ENCODE measurements around the gene DNMBP. TPM values are rescaled to one million over a fixed set of nuclear protein-coding genes. Genes with fewer than 3 reads are reported as not detected.
A peak's percentile ranks its signal among the peaks of the same experiment; 100 is the strongest.

DNMBP gene
- total and polyA plus RNA-seq, 8 donors = 8.5 to 44.6 (median 34.7) TPM

DNA sequence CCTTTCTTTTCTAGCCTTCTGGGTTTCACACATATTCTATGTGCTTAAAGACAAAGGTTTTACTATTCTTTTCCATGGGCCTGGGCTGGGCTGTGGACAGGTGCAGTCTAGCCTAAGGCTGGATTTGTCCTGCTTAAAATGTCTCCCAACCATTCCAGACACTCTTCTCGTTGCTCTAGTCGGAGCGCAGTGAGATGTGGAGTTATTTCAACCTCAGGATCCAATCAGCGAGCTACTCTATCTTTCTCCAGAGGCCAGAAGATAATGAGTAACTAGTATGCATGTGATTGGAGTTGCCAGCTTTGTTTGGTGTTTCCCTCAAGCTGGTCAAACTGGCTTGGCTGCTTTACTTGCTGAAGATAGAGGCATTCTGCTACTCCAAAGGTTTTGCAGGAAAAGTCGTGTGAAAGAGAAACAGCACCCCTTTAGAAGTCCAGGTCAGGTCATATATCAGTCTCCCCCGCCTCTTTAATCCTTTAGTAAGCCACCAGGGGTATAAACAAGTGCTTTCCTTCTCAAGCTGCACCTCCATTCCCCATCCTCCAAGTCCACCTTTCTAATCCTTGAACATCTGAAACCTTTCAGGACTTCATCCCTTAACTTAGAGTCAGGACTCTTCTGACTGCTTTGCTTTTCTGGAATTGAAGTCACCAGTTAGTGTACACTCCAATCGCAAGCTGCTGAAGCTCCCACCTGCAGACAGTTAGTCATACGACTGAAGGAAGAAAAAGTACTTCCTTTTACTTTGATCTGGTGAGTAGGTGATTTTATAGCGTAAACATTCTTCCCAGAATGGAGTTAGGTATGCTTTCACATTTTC lies 78.8 kb downstream of the DNMBP start:
- H3K4me1 ChIP-seq = peaks cover 15 to 45% (median 33%) of the 10 kb centered on the region in 4 donors
- H3K4me3 ChIP-seq = peak overlapping the region; percentile 38 to 47 (median 40)
- H3K27me3 ChIP-seq = no peaks in the 10 kb centered on the region
- peak in 2 of 3 donors; percentile 90 to 96 for TF ChIP-seq POLR2AphosphoS5 (IDR thresholded peaks at IDR 0.05)
- TF ChIP-seq EP300 (IDR thresholded peaks at IDR 0.05) = no peak
- TF ChIP-seq CTCF (IDR thresholded peaks at IDR 0.05) = no peak
- TF ChIP-seq POLR2A (IDR thresholded peaks at IDR 0.05) = peak in 2 of 4 donors; percentile 25 to 91
- 28 to 44% (median 35%) methylated on average over 9 of the region's 9 CpGs for WGBS, 5 donors
- peak; percentile 91 to 96 for DNase-seq
- no peaks in the 10 kb centered on the region for H3K9me3 ChIP-seq
- peak overlapping the region; percentile 81 to 89 (median 87) for H3K27ac ChIP-seq
- no peaks in the 10 kb centered on the region for H3K36me3 ChIP-seq
- intact Hi-C loops (cut with DNase I; ENCODE audit: low total_unique reads) = no loop called here

DNA sequence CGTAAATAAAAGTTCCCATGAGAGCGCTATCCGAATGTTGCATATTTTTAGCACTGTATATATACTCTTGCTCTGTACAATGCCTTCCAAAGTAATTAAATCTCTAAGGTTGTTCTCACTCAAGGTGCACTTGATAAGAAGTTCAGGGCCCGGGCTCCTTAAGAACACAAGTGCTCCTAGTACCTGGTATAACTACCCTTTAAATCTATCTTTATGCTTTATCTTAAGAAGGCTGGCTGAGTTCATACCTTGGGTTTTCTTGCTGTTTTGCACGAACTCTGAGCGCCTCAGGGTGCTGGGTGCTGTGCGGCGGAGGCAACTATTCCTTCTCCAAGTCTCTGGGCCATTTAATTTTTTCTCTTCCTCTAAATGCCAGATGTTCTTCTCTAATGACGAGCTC lies 80.4 kb downstream of the DNMBP start:
- WGBS, 5 donors = 32 to 67% (median 43%) methylated on average over 9 of the region's 9 CpGs
- Histone ChIP-seq H3K9me3 (no peaks in the 10 kb centered on the region), H3K27ac (peak overlapping the region; percentile 81 to 89 (median 87))

GRCh38 chr10:99927721-99928280 lies 81.9 kb downstream of the DNMBP start:
- H3K4me1 ChIP-seq = peaks cover 15 to 67% (median 53%) of the 10 kb centered on the region in 4 donors
- peak in 2 of 3 donors; percentile 41 to 48 for TF ChIP-seq POLR2AphosphoS5 (IDR thresholded peaks at IDR 0.05)
- TF ChIP-seq CTCF (IDR thresholded peaks at IDR 0.05) = no peak
- peak in 1 of 4 donors; percentile 14 for TF ChIP-seq POLR2A (IDR thresholded peaks at IDR 0.05)
- H3K36me3 ChIP-seq = no peaks in the 10 kb centered on the region
- peak in 1 of 2 donors; percentile 75 for DNase-seq
- peak overlapping the region; percentile 38 to 47 (median 40) for H3K4me3 ChIP-seq
- peak overlapping the region; percentile 81 to 92 (median 87) for H3K27ac ChIP-seq
- no peaks in the 10 kb centered on the region for H3K27me3 ChIP-seq
- no peaks in the 10 kb centered on the region for H3K9me3 ChIP-seq
- 19 to 44% (median 27%) methylated on average over 3 of the region's 3 CpGs for WGBS, 5 donors
- intact Hi-C loops (cut with DNase I; ENCODE audit: low total_unique reads) = no loop called here

More for the DNA sequence above, 80.4 kb downstream of the DNMBP start:
- Histone ChIP-seq H3K27me3 (no peaks in the 10 kb centered on the region), H3K36me3 (no peaks in the 10 kb centered on the region), H3K4me1 (peaks cover 15 to 60% (median 43%) of the 10 kb centered on the region in 4 donors), H3K4me3 (peak overlapping the region; percentile 38 to 47 (median 40))
- intact Hi-C loops (cut with DNase I; ENCODE audit: low total_unique reads) = no loop called here
- TF ChIP-seq CTCF (IDR thresholded peaks at IDR 0.05) = no peak
- TF ChIP-seq POLR2AphosphoS5 (IDR thresholded peaks at IDR 0.05) = peak in 2 of 3 donors; percentile 23 to 43
- TF ChIP-seq POLR2A (IDR thresholded peaks at IDR 0.05) = no peak
- no peak for TF ChIP-seq EP300 (IDR thresholded peaks at IDR 0.05)
- DNase-seq = peak; percentile 43 to 52

- WGBS, 5 donors = 23 to 39% (median 34%) methylated on average over 9 of the region's 9 CpGs
- H3K4me3 ChIP-seq = peak overlapping the region; percentile 38 to 47 (median 40)
- no peaks in the 10 kb centered on the region for H3K36me3 ChIP-seq
- TF ChIP-seq CTCF (IDR thresholded peaks at IDR 0.05) = no peak
- TF ChIP-seq POLR2AphosphoS5 (IDR thresholded peaks at IDR 0.05) = no peak
- no peak for TF ChIP-seq POLR2A (IDR thresholded peaks at IDR 0.05)
- TF ChIP-seq EP300 (IDR thresholded peaks at IDR 0.05) = no peak
- H3K27me3 ChIP-seq = no peaks in the 10 kb centered on the region
- peak overlapping the region; percentile 49 to 89 (median 81) for H3K27ac ChIP-seq
- peaks cover 17 to 72% (median 57%) of the 10 kb centered on the region in 4 donors for H3K4me1 ChIP-seq
- peak; percentile 56 to 74 for DNase-seq
- intact Hi-C loops (cut with DNase I; ENCODE audit: low total_unique reads) = no loop called here
- H3K9me3 ChIP-seq = no peaks in the 10 kb centered on the region
These were observed 82.6 kb downstream of the DNMBP start for GRCh38 chr10:99926925-99927720.

All from stomach (tissue), 9 donors.